Activated T-cell treated with anti-CD3 and anti-CD28 coated beads, Interleukin-2, amount 50 U/mL, for 24 hours (primary cell): ENCODE data around the gene CAPN8.
A peak's percentile ranks its signal among the peaks of the same experiment; 100 is the strongest.

Experiments
- DNase-seq: peaks from one replicate; pipeline ENCODE4 v3.0.0-alpha.2; 2020
- H3K27ac Mint-ChIP-seq: 2 replicates; pipeline ENCODE4 v1.8.0; 2020; ENCODE audit warnings: mild to moderate bottlenecking, mixed read lengths
- H3K27me3 Mint-ChIP-seq: 2 replicates; pipeline ENCODE4 v1.8.0; 2020; ENCODE audit warnings: mixed read lengths
- H3K36me3 Mint-ChIP-seq: 2 replicates; pipeline ENCODE4 v1.8.0; 2020; ENCODE audit warnings: low read depth, mixed read lengths
- H3K4me1 Mint-ChIP-seq: 2 replicates; pipeline ENCODE4 v1.8.0; 2020; ENCODE audit warnings: low read depth, mixed read lengths
- H3K4me3 Mint-ChIP-seq: 2 replicates; pipeline ENCODE4 v1.8.0; 2020; ENCODE audit warnings: mild to moderate bottlenecking, moderate library complexity, mixed read lengths
- H3K9me3 Mint-ChIP-seq: 2 replicates; pipeline ENCODE4 v1.8.0; 2020; ENCODE audit warnings: mixed read lengths

CAPN8 gene

GRCh38 chr1:223547316-223548114, 118.0 kb downstream of the CAPN8 start:
- peaks cover 2% of the 10 kb centered on the region for H3K27me3 Mint-ChIP-seq
- H3K9me3 Mint-ChIP-seq: peaks cover 4% of the 10 kb centered on the region
- H3K36me3 Mint-ChIP-seq: no peaks in the 10 kb centered on the region
- no peak overlapping the region for H3K27ac Mint-ChIP-seq
- H3K4me1 Mint-ChIP-seq: peaks cover 2% of the 10 kb centered on the region
- no peak overlapping the region for H3K4me3 Mint-ChIP-seq
- DNase-seq: no peak

GRCh38 chr1:223545343-223545742, 120.2 kb downstream of the CAPN8 start:
- H3K27ac Mint-ChIP-seq: no peak overlapping the region
- H3K9me3 Mint-ChIP-seq: peaks cover 4% of the 10 kb centered on the region
- H3K27me3 Mint-ChIP-seq: no peaks in the 10 kb centered on the region
- no peaks in the 10 kb centered on the region for H3K4me1 Mint-ChIP-seq
- no peak for DNase-seq
- no peaks in the 10 kb centered on the region for H3K36me3 Mint-ChIP-seq
- no peak overlapping the region for H3K4me3 Mint-ChIP-seq

DNA sequence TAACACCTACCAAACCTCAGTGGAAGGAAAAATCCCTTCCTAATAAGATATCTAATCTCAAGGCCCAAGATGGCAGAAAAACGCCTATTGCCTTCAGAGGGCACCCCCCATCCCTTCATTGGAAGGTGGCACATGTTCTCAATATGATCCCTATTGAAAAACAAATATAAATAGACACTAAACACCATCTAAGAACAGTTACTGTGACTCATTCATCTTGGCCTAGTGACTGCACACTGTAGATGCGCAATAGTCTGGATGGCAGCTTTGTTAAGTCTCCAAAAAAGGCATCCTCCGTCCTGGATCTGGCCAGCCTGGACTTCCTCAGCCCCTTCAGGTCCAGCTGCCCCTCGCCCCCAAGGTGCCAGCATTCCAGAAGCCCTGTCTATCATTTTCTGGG, 121.9 kb downstream of the CAPN8 start:
- Mint-ChIP-seq H3K4me3 (no peak overlapping the region), H3K4me1 (no peaks in the 10 kb centered on the region), H3K27ac (no peak overlapping the region), H3K36me3 (no peaks in the 10 kb centered on the region), H3K9me3 (peaks cover 2% of the 10 kb centered on the region), H3K27me3 (no peaks in the 10 kb centered on the region)
- DNase-seq: no peak

DNA sequence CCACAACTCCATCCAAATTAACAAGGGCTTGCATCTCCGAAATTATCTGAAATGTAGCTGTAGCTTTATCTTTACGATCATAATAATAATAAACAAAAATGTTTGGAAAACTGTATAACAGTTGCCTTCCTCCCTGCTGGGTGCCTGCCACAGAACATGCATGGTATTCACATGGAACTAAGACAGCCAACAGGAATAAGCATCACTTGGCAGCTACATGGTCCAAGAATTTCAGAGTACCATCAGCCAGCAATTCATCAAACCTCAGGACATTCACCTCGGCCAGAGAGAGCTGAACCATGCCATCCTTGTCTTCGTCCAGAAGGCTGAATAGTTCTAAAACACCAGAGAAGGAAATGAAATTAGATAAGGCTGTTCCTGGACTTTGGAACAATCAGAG, 122.7 kb downstream of the CAPN8 start:
- no peaks in the 10 kb centered on the region for H3K4me1 Mint-ChIP-seq
- no peak overlapping the region for H3K27ac Mint-ChIP-seq
- H3K9me3 Mint-ChIP-seq: no peaks in the 10 kb centered on the region
- no peaks in the 10 kb centered on the region for H3K36me3 Mint-ChIP-seq
- DNase-seq: no peak
- H3K4me3 Mint-ChIP-seq: no peak overlapping the region
- no peaks in the 10 kb centered on the region for H3K27me3 Mint-ChIP-seq

DNA sequence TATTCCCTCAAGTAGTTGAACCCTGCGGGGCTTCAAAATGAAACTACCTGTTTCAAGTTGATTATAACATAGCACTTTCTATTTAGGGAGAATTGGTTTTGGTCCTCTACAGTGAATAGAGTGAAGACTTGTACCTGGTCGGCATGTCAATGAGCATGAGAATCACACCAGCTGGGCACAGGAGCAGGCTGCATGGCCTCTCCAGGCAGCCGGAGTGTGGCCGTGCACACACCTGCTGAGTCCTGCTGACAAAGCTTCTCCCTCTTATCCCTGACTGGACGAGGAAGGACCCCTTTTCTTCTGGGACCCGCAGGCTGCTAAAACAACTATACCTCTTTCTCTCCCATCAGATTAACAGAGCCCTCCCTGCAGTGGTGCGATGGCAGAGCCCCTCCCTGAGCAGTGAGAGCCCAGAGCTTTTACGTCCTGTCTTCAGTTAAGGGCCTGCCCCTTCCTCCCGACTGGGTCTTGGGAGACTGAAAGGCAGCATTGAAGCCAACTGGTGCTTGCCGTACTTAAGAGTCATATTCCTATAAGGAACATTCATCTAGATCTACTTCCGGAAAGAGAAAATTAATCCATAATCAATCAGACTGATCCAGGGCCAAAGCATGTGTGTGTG, 124.9 kb downstream of the CAPN8 start:
- Mint-ChIP-seq H3K4me3 (no peak overlapping the region), H3K27me3 (peaks cover 4% of the 10 kb centered on the region), H3K27ac (no peak overlapping the region), H3K4me1 (no peaks in the 10 kb centered on the region), H3K9me3 (no peaks in the 10 kb centered on the region), H3K36me3 (no peaks in the 10 kb centered on the region)
- no peak for DNase-seq

GRCh38 chr1:223539750-223540149, 125.8 kb downstream of the CAPN8 start:
- no peak for DNase-seq
- no peaks in the 10 kb centered on the region for H3K9me3 Mint-ChIP-seq
- no peak overlapping the region for H3K4me3 Mint-ChIP-seq
- H3K4me1 Mint-ChIP-seq: no peaks in the 10 kb centered on the region
- peaks cover 4% of the 10 kb centered on the region for H3K27me3 Mint-ChIP-seq
- H3K27ac Mint-ChIP-seq: no peak overlapping the region
- H3K36me3 Mint-ChIP-seq: no peaks in the 10 kb centered on the region

DNA sequence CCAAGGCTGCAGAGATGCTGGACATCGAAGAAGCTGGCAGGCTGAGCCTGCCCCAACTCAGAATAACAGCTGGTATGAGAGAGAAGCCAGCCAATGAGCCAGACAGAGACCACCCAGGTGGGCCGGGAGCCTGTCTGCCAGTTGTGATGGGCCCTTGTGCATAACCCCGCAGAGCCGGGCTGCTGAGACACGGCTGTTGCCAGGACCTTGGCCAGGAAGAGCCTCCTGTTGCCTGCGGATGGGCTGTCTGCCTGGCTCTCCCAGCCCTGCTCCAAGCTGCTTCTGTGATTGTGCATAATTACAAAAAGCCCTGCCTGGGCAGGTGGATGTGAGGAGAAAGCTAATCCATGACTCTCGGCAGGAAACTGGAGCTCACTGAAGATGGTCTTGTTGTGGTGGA, 126.5 kb downstream of the CAPN8 start:
- H3K4me1 Mint-ChIP-seq: no peaks in the 10 kb centered on the region
- H3K27me3 Mint-ChIP-seq: peaks cover 4% of the 10 kb centered on the region
- H3K27ac Mint-ChIP-seq: no peak overlapping the region
- DNase-seq: no peak
- H3K36me3 Mint-ChIP-seq: no peaks in the 10 kb centered on the region
- no peaks in the 10 kb centered on the region for H3K9me3 Mint-ChIP-seq
- no peak overlapping the region for H3K4me3 Mint-ChIP-seq

DNA sequence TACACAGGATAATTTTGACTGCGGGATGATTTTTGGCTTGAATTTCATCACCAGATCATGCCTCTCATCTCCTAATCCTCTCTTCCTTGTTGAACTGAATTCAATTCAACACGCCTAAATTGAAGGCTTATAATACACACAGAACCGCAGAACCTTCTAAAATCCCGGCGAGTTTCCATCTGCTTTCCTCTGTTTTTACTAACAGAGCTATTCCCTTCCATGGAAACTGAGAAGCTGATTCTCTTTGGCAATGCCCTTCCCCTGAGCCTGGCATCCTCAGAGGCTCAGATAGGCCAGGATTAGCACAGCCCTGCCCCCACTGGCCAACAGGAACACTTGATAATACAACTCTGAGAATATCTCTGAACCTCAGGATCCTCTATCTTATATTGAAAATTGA, 130.2 kb downstream of the CAPN8 start:
- DNase-seq: no peak
- Mint-ChIP-seq H3K27me3 (peaks cover 7% of the 10 kb centered on the region), H3K36me3 (no peaks in the 10 kb centered on the region), H3K9me3 (no peaks in the 10 kb centered on the region), H3K27ac (no peak overlapping the region), H3K4me1 (no peaks in the 10 kb centered on the region), H3K4me3 (no peak overlapping the region)

DNA sequence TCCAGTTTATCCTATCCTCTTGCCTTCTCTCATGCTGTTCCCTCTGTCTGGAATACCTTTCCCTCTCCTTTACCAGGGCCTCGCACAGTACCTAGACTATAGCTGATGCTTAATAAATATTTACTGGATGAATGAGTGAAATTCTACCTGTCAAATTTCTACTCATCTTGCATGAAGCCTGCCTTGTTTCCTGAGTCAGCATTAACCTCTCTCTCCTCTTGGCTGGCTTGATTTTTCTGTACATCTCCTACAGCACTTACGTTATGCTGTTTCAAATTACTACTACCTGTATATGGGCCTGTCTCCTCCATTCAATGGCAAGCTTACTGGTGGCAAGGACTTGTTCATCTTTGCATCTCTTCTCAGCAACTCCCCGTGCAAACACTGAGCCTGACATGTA, 130.8 kb downstream of the CAPN8 start:
- Mint-ChIP-seq H3K27me3 (peaks cover 7% of the 10 kb centered on the region), H3K36me3 (no peaks in the 10 kb centered on the region), H3K27ac (no peak overlapping the region), H3K4me3 (no peak overlapping the region), H3K4me1 (no peaks in the 10 kb centered on the region), H3K9me3 (no peaks in the 10 kb centered on the region)
- no peak for DNase-seq

DNA sequence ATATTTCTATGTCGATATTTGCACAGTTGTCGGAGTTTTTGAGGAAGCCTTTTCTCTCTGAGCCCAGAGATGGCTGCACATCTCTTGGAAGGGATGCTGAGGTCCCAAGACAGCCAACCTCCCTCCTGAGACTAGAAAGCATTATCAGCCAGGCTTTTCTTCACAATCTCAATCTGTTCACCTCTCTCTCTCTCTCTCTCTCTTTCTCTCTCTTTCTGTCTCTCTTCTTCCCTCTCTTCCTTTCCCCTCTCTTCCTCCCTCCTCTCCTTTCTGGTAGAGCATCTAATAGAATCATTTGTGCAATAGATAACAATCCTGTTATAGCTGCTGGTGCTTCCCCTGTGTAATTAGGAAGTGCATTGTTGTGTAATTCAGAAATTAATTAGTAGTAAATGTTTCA, 131.8 kb downstream of the CAPN8 start:
- no peak for DNase-seq
- H3K27ac Mint-ChIP-seq: no peak overlapping the region
- no peaks in the 10 kb centered on the region for H3K36me3 Mint-ChIP-seq
- H3K4me3 Mint-ChIP-seq: no peak overlapping the region
- no peaks in the 10 kb centered on the region for H3K4me1 Mint-ChIP-seq
- H3K9me3 Mint-ChIP-seq: no peaks in the 10 kb centered on the region
- H3K27me3 Mint-ChIP-seq: peaks cover 7% of the 10 kb centered on the region

GRCh38 chr1:223531742-223532341, 133.7 kb downstream of the CAPN8 start:
- DNase-seq: peak; percentile 56

DNA sequence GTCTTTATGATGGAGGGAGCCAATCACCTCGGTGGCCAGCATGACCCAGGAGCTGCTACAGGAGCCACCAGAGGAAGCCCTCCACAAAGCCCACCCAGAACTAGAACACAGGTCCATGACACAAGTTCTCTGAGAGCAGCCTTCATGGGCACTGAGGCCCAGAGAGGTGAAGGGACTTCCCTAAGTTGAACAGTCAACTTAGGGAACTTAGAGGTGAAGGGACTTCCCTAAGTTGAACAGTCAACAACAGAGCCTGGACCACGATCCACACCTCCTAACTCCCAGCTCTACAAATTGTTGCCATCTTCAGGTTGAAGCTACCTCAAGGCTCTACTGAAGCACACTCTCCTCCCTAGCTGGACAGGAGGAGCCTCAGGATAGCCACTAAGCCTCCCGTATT, 139.5 kb downstream of the CAPN8 start:
- Mint-ChIP-seq H3K4me3 (no peak overlapping the region), H3K36me3 (no peaks in the 10 kb centered on the region)
- no peak for DNase-seq

More at GRCh38 chr1:223531742-223532341, 133.7 kb downstream of the CAPN8 start:
- Mint-ChIP-seq H3K9me3 (peaks cover 5% of the 10 kb centered on the region), H3K4me1 (no peaks in the 10 kb centered on the region), H3K27me3 (peaks cover 7% of the 10 kb centered on the region), H3K4me3 (no peak overlapping the region), H3K36me3 (no peaks in the 10 kb centered on the region), H3K27ac (no peak overlapping the region)

DNA sequence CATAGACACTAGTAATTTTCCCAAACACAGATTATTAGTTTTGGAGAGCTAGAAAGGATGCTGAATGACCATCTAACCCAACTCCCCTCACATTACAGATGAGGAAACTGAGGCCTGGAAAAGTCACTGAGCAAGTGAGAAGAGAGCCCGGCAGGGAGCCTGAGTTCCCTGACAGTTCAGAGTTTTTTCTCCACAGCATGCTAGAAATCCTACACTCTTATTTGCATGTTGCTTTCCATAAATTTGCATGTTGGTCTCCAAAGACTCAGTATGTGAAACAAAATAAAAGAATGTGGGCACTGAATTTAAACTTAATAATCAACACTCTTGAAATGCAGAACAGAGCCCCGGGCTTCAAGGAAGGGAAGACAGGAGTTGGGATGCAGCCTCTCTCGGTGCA, 140.0 kb downstream of the CAPN8 start:
- H3K4me1 Mint-ChIP-seq: no peaks in the 10 kb centered on the region
- H3K27me3 Mint-ChIP-seq: peaks cover 6% of the 10 kb centered on the region
- H3K27ac Mint-ChIP-seq: no peak overlapping the region
- H3K36me3 Mint-ChIP-seq: no peaks in the 10 kb centered on the region
- H3K9me3 Mint-ChIP-seq: peaks cover 5% of the 10 kb centered on the region
- no peak overlapping the region for H3K4me3 Mint-ChIP-seq
- DNase-seq: no peak

More for the DNA sequence above, 139.5 kb downstream of the CAPN8 start:
- peaks cover 6% of the 10 kb centered on the region for H3K27me3 Mint-ChIP-seq
- no peak overlapping the region for H3K27ac Mint-ChIP-seq
- no peaks in the 10 kb centered on the region for H3K4me1 Mint-ChIP-seq
- H3K9me3 Mint-ChIP-seq: peaks cover 5% of the 10 kb centered on the region

DNA sequence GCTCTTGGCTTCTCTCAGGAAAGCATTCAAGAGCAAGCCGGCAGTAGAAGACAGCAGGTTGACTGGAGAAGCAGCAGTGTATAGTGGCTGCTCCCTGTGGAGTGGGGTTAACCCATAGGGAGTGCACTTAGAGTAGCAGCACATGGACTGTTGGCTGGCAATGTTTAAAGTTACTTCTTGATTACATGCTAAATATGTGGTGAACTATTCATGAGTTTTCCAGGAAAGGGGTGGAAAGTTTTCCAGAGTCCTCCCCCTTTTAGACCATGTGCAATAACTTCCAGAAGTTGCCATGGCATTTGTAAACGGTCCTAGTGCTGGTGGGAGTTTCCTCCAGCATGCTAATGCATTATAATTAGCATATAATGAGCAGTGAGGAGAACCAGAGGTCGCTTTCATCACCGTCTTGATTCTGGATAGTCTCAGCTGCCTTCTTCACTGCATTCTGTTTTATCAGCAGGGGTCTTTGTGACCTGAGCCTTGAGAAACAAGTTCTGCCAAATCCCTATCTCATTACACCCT, 140.5 kb downstream of the CAPN8 start:
- DNase-seq: no peak
- Mint-ChIP-seq H3K27ac (no peak overlapping the region), H3K4me3 (no peak overlapping the region), H3K9me3 (peaks cover 5% of the 10 kb centered on the region), H3K27me3 (peaks cover 6% of the 10 kb centered on the region), H3K4me1 (no peaks in the 10 kb centered on the region), H3K36me3 (no peaks in the 10 kb centered on the region)

- Mint-ChIP-seq H3K4me3 (no peak overlapping the region), H3K36me3 (no peaks in the 10 kb centered on the region), H3K27me3 (peaks cover 2% of the 10 kb centered on the region), H3K9me3 (peaks cover 11% of the 10 kb centered on the region), H3K27ac (no peak overlapping the region), H3K4me1 (peaks cover 6% of the 10 kb centered on the region)
- no peak for DNase-seq
Measured at GRCh38 chr1:223521150-223521549, 144.4 kb downstream of the CAPN8 start.
